ENCODE results near the gene NHLRC2.

The NHLRC2 gene

GRCh38 chr10:113869789-113870188, 15.3 kb downstream of the NHLRC2 start:
- Histone ChIP-seq H3K9me3 (ENCODE audit: control insufficient read depth, low read length) (no peaks in the 10 kb centered on the region), H3K36me3 (ENCODE audit: control insufficient read depth, insufficient read depth, low read length) (no peaks in the 10 kb centered on the region), H3K9ac (no peak overlapping the region), H3K27me3 (ENCODE audit: control insufficient read depth, insufficient read depth, low read length) (no peaks in the 10 kb centered on the region), H2AFZ (no peak overlapping the region), H3K27ac (no peak overlapping the region), H3K4me2 (ENCODE audit: low read length) (no peak overlapping the region), H3K4me3 (ENCODE audit: low read depth, low read length) (no peak overlapping the region), H3K4me1 (no peaks in the 10 kb centered on the region), H3K79me2 (peaks cover 2% of the 10 kb centered on the region)
- no peak for TF ChIP-seq CTCF (IDR thresholded peaks at IDR 0.05)

DNA sequence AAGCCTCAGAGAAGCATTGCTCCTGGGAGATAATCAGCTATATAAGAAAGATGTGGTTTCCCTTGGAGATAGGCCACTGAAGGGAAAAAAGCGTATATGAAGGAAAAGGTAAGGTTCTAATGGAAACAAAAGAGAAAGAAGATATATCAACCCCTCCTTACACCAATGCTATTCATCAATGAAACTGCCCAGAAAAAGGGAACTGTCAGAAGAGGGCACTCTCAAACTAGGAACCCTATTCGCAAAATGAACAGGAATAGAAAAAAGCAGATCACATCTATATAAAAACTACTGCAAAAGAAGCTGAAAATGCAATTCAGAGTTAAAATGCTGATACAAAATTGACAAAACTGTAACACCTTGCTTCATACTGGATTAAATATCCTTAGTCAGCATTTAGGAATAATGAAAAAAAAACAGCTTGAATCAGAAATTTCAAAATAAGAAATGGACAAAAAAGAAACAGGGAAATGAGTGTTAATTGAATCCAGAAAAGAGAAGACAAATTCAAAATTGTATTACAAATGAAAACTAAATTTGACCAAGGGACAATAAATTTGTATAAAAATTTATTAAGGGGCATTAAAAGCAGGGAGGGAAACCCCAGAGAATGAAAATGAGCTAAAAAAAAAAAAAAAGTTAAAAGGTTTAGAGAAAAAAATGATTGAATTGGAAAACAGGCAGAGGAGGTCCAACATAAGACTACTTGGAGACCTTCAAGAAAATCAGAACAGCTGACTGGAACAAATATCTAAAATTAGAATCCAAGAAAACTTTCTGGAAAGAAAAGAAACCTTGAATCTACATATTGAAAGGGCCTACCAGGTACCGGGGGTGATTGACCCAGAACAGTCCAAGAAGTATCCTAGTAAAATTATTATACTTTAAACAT, 17.9 kb downstream of the NHLRC2 start:
- TF ChIP-seq CTCF (IDR thresholded peaks at IDR 0.05): no peak
- Histone ChIP-seq H3K9me3 (ENCODE audit: control insufficient read depth, low read length) (no peaks in the 10 kb centered on the region), H3K4me2 (ENCODE audit: low read length) (no peak overlapping the region), H2AFZ (no peak overlapping the region), H3K79me2 (peaks cover 2% of the 10 kb centered on the region), H3K4me3 (ENCODE audit: low read depth, low read length) (no peak overlapping the region), H3K36me3 (ENCODE audit: control insufficient read depth, insufficient read depth, low read length) (no peaks in the 10 kb centered on the region), H3K9ac (no peak overlapping the region), H3K4me1 (no peaks in the 10 kb centered on the region), H3K27ac (no peak overlapping the region), H3K27me3 (ENCODE audit: control insufficient read depth, insufficient read depth, low read length) (no peaks in the 10 kb centered on the region)

DNA sequence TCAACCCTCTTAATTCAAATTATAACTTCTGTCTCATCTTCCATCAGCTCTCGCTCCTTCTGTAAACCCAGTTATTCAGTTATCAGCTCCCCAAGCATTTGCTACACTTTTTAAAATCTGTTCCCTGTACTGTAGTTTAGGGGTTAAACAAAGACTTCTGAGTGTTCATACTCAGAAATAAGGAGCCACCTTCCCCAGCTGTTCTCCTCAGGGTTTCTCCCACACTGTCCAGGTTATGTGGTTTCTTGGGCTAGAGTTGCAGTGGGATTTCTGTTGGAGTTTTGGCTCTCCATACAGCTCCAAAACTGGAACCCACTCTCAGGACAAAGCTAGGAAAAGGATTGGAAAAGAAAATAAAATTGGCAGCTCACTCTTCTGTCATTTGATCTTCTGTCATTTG, 20.8 kb downstream of the NHLRC2 start:
- H3K27me3 ChIP-seq (ENCODE audit: control insufficient read depth, insufficient read depth, low read length): no peaks in the 10 kb centered on the region
- no peak overlapping the region for H3K27ac ChIP-seq
- H3K4me2 ChIP-seq (ENCODE audit: low read length): no peak overlapping the region
- H3K4me3 ChIP-seq (ENCODE audit: low read depth, low read length): no peak overlapping the region
- no peaks in the 10 kb centered on the region for H3K4me1 ChIP-seq
- no peak overlapping the region for H3K9ac ChIP-seq
- no peaks in the 10 kb centered on the region for H3K79me2 ChIP-seq
- no peak overlapping the region for H2AFZ ChIP-seq
- no peaks in the 10 kb centered on the region for H3K36me3 ChIP-seq (ENCODE audit: control insufficient read depth, insufficient read depth, low read length)
- H3K9me3 ChIP-seq (ENCODE audit: control insufficient read depth, low read length): no peaks in the 10 kb centered on the region
- TF ChIP-seq CTCF (IDR thresholded peaks at IDR 0.05): no peak

- H3K9ac ChIP-seq: no peak overlapping the region
- H3K4me2 ChIP-seq (ENCODE audit: low read length): no peak overlapping the region
- H3K79me2 ChIP-seq: no peaks in the 10 kb centered on the region
- H3K36me3 ChIP-seq (ENCODE audit: control insufficient read depth, insufficient read depth, low read length): no peaks in the 10 kb centered on the region
- no peak overlapping the region for H2AFZ ChIP-seq
- no peaks in the 10 kb centered on the region for H3K4me1 ChIP-seq
- H3K27ac ChIP-seq: no peak overlapping the region
- no peaks in the 10 kb centered on the region for H3K27me3 ChIP-seq (ENCODE audit: control insufficient read depth, insufficient read depth, low read length)
- no peak for TF ChIP-seq CTCF (IDR thresholded peaks at IDR 0.05)
- H3K9me3 ChIP-seq (ENCODE audit: control insufficient read depth, low read length): no peaks in the 10 kb centered on the region
- no peak overlapping the region for H3K4me3 ChIP-seq (ENCODE audit: low read depth, low read length)
Observed at GRCh38 chr10:113876461-113876860, 22.0 kb downstream of the NHLRC2 start.

- Histone ChIP-seq H3K27me3 (ENCODE audit: control insufficient read depth, insufficient read depth, low read length) (no peaks in the 10 kb centered on the region), H3K4me3 (ENCODE audit: low read depth, low read length) (no peak overlapping the region), H3K79me2 (no peaks in the 10 kb centered on the region), H3K4me1 (no peaks in the 10 kb centered on the region), H3K9me3 (ENCODE audit: control insufficient read depth, low read length) (no peaks in the 10 kb centered on the region), H3K4me2 (ENCODE audit: low read length) (no peak overlapping the region), H3K36me3 (ENCODE audit: control insufficient read depth, insufficient read depth, low read length) (no peaks in the 10 kb centered on the region), H3K27ac (no peak overlapping the region), H2AFZ (no peak overlapping the region), H3K9ac (no peak overlapping the region)
- TF ChIP-seq CTCF (IDR thresholded peaks at IDR 0.05): no peak
Observed at GRCh38 chr10:113879691-113880090, 25.2 kb downstream of the NHLRC2 start.
